ENCODE results near the gene CEP170B.

Gene CEP170B

DNA sequence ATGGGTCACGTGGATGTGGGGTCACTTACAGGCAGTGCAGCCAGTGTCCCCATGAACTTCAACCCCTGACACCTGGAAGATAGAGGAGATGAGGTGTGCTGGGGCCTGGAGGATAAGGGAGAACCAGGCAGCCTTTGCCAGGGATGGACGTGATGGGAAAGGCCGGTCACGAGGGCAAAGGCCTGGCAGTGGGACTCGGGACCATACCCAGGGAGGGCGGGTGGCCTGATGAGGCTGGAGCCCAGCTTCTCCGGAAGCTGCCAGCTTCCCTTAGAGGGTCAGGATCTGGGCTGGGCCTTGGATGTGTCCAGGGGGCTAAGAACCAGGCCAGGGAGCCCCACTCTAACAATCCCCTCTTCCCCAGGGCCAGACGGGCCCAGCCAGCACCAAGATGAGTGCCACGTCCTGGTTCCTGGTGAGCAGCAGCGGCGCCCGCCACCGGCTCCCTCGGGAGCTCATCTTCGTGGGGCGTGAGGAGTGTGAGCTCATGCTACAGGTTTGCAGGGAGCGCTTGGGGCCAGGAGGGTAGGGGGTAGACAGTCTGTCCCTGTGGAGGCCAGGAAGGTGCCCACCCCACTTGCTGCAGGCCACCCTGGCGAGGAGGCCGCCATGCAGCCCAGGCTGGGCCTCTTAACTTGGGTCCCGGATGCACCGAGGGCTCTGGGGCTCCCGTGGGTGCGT lies 3.1 kb downstream of the CEP170B start (continued):
- TF ChIP-seq GLIS3 (CRISPR knock-in tag; IDR thresholded peaks at IDR 0.05) (no peak), ZNF565 (CRISPR knock-in tag; conservative IDR thresholded peaks at IDR 0.05; ENCODE audit: low read depth) (no peak)

DNA sequence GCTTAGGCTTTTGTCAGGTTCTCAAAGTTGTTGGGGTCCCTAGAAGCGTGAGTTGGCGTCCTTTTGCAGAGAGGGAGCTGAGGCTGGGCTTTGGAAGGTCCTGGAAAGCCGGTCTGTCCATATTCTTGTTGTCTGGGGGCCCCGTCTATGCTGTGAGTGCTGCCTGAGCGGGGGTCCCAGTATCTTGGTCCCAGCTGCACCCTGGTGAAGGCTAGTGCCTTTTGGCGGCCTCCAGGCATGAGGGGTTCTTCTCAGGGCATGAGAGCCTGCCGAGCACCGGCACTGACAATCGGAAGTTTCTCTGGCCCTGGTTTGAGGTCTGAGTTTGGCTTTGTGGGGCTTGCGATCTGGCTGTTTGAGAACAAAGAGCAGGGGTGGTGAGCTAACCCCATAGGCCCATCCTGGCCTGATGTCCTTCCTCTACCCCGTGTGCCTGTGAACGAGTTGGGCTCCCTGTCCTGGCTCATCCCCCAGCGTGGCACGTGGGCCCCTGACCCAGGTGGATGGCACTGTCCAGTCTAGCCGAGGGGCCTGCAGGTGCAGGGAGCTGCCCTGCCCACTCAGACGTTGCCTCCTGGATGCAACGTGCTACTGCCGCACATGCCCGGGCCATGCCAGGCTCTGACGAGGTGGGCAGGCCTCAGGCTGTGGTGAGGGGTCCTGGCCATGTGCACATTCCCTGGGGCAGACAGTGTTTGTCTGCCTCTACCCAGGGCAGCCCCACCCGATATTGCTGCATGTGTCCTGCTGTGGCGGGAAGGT lies 3.9 kb downstream of the CEP170B start:
- ATAC-seq, result no peak
- TF ChIP-seq, protein P1, sequence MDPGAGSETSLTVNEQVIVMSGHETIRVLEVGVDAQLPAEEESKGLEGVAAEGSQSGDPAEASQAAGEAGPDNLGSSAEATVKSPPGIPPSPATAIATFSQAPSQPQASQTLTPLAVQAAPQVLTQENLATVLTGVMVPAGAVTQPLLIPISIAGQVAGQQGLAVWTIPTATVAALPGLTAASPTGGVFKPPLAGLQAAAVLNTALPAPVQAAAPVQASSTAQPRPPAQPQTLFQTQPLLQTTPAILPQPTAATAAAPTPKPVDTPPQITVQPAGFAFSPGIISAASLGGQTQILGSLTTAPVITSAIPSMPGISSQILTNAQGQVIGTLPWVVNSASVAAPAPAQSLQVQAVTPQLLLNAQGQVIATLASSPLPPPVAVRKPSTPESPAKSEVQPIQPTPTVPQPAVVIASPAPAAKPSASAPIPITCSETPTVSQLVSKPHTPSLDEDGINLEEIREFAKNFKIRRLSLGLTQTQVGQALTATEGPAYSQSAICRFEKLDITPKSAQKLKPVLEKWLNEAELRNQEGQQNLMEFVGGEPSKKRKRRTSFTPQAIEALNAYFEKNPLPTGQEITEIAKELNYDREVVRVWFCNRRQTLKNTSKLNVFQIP (CRISPR knock-in tag; IDR thresholded peaks at IDR 0.05; ENCODE audit: borderline replicate concordance, low read depth), result no peak
- TF ChIP-seq TCF4 (CRISPR knock-in tag; IDR thresholded peaks at IDR 0.05; ENCODE audit: borderline replicate concordance), result no peak
- no peak for TF ChIP-seq ARNTL (CRISPR knock-in tag; IDR thresholded peaks at IDR 0.05; ENCODE audit: borderline replicate concordance, low read depth)
- TF ChIP-seq CSDC2 (CRISPR knock-in tag; IDR thresholded peaks at IDR 0.05), result no peak
- TF ChIP-seq ESRRG (CRISPR knock-in tag; IDR thresholded peaks at IDR 0.05), result no peak
- TF ChIP-seq, protein P2, sequence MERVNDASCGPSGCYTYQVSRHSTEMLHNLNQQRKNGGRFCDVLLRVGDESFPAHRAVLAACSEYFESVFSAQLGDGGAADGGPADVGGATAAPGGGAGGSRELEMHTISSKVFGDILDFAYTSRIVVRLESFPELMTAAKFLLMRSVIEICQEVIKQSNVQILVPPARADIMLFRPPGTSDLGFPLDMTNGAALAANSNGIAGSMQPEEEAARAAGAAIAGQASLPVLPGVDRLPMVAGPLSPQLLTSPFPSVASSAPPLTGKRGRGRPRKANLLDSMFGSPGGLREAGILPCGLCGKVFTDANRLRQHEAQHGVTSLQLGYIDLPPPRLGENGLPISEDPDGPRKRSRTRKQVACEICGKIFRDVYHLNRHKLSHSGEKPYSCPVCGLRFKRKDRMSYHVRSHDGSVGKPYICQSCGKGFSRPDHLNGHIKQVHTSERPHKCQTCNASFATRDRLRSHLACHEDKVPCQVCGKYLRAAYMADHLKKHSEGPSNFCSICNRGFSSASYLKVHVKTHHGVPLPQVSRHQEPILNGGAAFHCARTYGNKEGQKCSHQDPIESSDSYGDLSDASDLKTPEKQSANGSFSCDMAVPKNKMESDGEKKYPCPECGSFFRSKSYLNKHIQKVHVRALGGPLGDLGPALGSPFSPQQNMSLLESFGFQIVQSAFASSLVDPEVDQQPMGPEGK (CRISPR knock-in tag; IDR thresholded peaks at IDR 0.05; ENCODE audit: borderline replicate concordance), result no peak
- TF ChIP-seq, protein P3, sequence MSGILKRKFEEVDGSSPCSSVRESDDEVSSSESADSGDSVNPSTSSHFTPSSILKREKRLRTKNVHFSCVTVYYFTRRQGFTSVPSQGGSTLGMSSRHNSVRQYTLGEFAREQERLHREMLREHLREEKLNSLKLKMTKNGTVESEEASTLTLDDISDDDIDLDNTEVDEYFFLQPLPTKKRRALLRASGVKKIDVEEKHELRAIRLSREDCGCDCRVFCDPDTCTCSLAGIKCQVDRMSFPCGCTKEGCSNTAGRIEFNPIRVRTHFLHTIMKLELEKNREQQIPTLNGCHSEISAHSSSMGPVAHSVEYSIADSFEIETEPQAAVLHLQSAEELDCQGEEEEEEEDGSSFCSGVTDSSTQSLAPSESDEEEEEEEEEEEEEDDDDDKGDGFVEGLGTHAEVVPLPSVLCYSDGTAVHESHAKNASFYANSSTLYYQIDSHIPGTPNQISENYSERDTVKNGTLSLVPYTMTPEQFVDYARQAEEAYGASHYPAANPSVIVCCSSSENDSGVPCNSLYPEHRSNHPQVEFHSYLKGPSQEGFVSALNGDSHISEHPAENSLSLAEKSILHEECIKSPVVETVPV (CRISPR knock-in tag; IDR thresholded peaks at IDR 0.05), result no peak
- no peak for TF ChIP-seq BACH2 (CRISPR knock-in tag; IDR thresholded peaks at IDR 0.05; ENCODE audit: borderline replicate concordance)
- TF ChIP-seq ZNF70 (CRISPR knock-in tag; IDR thresholded peaks at IDR 0.05), result no peak
- TF ChIP-seq TOX (CRISPR knock-in tag; IDR thresholded peaks at IDR 0.05; ENCODE audit: borderline replicate concordance), result no peak
- TF ChIP-seq OSR1 (CRISPR knock-in tag; IDR thresholded peaks at IDR 0.05), result no peak
- TF ChIP-seq, protein P4, sequence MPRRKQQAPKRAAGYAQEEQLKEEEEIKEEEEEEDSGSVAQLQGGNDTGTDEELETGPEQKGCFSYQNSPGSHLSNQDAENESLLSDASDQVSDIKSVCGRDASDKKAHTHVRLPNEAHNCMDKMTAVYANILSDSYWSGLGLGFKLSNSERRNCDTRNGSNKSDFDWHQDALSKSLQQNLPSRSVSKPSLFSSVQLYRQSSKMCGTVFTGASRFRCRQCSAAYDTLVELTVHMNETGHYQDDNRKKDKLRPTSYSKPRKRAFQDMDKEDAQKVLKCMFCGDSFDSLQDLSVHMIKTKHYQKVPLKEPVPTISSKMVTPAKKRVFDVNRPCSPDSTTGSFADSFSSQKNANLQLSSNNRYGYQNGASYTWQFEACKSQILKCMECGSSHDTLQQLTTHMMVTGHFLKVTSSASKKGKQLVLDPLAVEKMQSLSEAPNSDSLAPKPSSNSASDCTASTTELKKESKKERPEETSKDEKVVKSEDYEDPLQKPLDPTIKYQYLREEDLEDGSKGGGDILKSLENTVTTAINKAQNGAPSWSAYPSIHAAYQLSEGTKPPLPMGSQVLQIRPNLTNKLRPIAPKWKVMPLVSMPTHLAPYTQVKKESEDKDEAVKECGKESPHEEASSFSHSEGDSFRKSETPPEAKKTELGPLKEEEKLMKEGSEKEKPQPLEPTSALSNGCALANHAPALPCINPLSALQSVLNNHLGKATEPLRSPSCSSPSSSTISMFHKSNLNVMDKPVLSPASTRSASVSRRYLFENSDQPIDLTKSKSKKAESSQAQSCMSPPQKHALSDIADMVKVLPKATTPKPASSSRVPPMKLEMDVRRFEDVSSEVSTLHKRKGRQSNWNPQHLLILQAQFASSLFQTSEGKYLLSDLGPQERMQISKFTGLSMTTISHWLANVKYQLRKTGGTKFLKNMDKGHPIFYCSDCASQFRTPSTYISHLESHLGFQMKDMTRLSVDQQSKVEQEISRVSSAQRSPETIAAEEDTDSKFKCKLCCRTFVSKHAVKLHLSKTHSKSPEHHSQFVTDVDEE (CRISPR knock-in tag; IDR thresholded peaks at IDR 0.05), result no peak
- TF ChIP-seq ZNF565 (CRISPR knock-in tag; conservative IDR thresholded peaks at IDR 0.05; ENCODE audit: low read depth), result no peak
- TF ChIP-seq ZNF8 (CRISPR knock-in tag; IDR thresholded peaks at IDR 0.05), result no peak
- TF ChIP-seq ISL1 (CRISPR knock-in tag; IDR thresholded peaks at IDR 0.05), result no peak

DNA sequence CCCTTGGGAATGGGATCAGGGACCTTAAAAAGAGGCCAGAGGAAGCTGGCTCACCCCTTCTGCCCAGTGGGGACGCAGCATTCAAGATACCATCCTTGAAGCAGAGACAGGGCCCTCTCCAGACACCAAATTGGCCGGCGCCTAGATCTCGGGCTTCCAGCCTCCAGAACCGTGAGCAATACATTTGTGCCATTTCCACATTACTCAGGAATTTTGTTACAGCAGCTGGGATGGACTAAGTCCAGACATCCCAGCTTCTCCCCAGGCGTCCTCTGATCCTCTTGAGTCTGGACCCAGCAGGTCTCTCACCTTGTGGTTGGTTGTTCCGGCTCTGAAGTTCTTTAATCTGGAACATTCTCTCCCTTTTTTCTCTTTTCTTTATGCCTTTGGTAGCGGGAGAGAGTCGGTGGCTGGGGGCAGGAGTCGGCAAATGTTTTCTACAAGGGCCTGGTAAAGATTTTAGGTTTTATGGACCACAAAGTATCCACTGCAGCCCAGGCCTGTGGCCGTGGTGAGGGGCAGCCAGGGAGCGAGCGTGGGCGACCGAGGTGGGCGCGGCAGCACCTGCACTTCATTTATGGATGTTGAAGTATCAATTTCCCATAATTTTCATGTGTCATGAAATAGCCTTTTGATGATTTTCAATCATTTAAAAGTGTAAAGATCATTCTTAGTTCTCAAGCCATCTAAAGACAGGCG lies 4.8 kb downstream of the CEP170B start:
- no peak for TF ChIP-seq RARB (CRISPR knock-in tag; IDR thresholded peaks at IDR 0.05)
- TF ChIP-seq, protein P2 (CRISPR knock-in tag; IDR thresholded peaks at IDR 0.05; ENCODE audit: borderline replicate concordance), result no peak
- no peak for TF ChIP-seq ISL1 (CRISPR knock-in tag; IDR thresholded peaks at IDR 0.05)
- TF ChIP-seq CSDC2 (CRISPR knock-in tag; IDR thresholded peaks at IDR 0.05), result no peak
- TF ChIP-seq ZNF8 (CRISPR knock-in tag; IDR thresholded peaks at IDR 0.05), result no peak
- TF ChIP-seq BACH2 (CRISPR knock-in tag; IDR thresholded peaks at IDR 0.05; ENCODE audit: borderline replicate concordance), result no peak
- no peak for TF ChIP-seq ESRRG (CRISPR knock-in tag; IDR thresholded peaks at IDR 0.05)
- TF ChIP-seq ZNF565 (CRISPR knock-in tag; conservative IDR thresholded peaks at IDR 0.05; ENCODE audit: low read depth), result no peak
- TF ChIP-seq ZC3H10 (CRISPR knock-in tag; IDR thresholded peaks at IDR 0.05), result no peak
- TF ChIP-seq ZNF70 (CRISPR knock-in tag; IDR thresholded peaks at IDR 0.05), result no peak
- TF ChIP-seq, protein P4 (CRISPR knock-in tag; IDR thresholded peaks at IDR 0.05), result no peak
- no peak for ATAC-seq

Data from SK-N-SH treated with all-trans-retinoic acid at 6 μM for 48 hours (cell line).